ENCODE measurements around the gene GBE1.

DNA sequence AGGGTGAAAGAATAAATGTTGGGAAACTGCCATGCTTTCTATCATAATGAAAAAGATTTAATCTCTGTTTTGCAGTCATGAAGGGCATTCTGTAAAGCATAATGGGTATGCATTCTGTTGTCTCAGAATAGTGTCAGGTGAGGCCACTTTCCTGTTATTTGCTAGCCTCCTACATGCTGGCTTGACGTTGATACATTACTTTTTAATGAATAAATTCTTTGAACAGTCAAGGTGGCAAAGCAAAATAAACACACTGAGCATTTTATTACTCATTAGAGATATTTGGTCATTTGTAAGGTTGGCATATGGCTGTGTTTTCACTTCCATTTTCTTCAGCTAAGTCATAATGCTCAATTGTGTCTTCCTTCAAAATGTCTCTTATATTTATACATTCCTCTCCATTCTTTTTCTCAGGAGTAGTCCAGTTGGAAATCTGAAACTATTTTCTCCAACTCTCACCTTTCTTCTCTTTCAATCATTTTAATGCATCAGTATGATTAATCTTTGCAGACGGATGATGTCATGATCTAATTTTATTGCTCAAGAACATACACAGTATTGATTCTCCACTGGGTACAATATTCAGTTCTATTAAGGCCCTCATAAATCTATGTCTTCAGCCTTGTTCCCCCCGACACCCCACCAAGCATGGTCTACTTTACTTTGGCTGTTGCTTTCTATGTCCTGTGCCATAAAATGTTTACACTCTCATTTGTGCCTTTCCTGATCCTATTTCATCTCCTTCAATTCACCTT lies 290.7 kb downstream of the GBE1 start:
- TF ChIP-seq, protein P1, sequence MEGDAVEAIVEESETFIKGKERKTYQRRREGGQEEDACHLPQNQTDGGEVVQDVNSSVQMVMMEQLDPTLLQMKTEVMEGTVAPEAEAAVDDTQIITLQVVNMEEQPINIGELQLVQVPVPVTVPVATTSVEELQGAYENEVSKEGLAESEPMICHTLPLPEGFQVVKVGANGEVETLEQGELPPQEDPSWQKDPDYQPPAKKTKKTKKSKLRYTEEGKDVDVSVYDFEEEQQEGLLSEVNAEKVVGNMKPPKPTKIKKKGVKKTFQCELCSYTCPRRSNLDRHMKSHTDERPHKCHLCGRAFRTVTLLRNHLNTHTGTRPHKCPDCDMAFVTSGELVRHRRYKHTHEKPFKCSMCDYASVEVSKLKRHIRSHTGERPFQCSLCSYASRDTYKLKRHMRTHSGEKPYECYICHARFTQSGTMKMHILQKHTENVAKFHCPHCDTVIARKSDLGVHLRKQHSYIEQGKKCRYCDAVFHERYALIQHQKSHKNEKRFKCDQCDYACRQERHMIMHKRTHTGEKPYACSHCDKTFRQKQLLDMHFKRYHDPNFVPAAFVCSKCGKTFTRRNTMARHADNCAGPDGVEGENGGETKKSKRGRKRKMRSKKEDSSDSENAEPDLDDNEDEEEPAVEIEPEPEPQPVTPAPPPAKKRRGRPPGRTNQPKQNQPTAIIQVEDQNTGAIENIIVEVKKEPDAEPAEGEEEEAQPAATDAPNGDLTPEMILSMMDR (IDR thresholded peaks at IDR 0.05), result no peak
- no peak for TF ChIP-seq EZH2 (IDR thresholded peaks at IDR 0.05)

All from neural progenitor cell (in vitro differentiated cells).